Vagina (tissue), 2 donors: ENCODE measurements around the gene WNT4. TPM values are rescaled to one million over a fixed set of nuclear protein-coding genes. Genes with fewer than 3 reads are reported as not detected.
A peak's percentile ranks its signal among the peaks of the same experiment; 100 is the strongest.

Source experiments
- DNase-seq, 2 donors: peaks; one replicate each; pipeline ENCODE4 v3.0.0-alpha.2; 2017; ENCODE audit errors: extremely low spot score in 2 of 2
- H3K27ac ChIP-seq: fragments of 200-600 bp; sonication (generic); one replicate; pipeline ENCODE4 v1.5.1; 2019
- H3K27me3 ChIP-seq: fragments of 200-600 bp; sonication (generic); one replicate; pipeline ENCODE4 v1.5.1; 2019
- H3K36me3 ChIP-seq, 2 donors: fragments of 200-600 bp; sonication (generic); one replicate each; pipeline ENCODE4 v1.5.1; 2017 to 2019
- H3K4me1 ChIP-seq: fragments of 200-600 bp; sonication (generic); one replicate; pipeline ENCODE4 v1.5.1; 2019
- H3K4me3 ChIP-seq, 2 donors: fragments of 200-600 bp; sonication (generic); 1 replicate in 1 of 2; 2 replicates in 1 of 2; pipeline ENCODE4 v1.5.1; 2016 to 2019
- H3K9me3 ChIP-seq: fragments of 200-600 bp; sonication (generic); one replicate; pipeline ENCODE4 v1.5.1; 2019
- CTCF ChIP-seq, 3 experiments: fragments of 450-650 bp in 2 of 3; fragments of 200-600 bp in 1 of 3; sonication (generic) in 1 of 3; IDR thresholded peaks; one replicate each; pipeline ENCODE4 v1.5.1; 2017 to 2019; ENCODE audit warnings: antibody characterized with exemption in 3 of 3, mild to moderate bottlenecking in 2 of 3, moderate library complexity in 2 of 3
- POLR2A ChIP-seq, 2 donors: fragments of 450-650 bp; IDR thresholded peaks; one replicate each; pipeline ENCODE4 v1.6.1; 2017; ENCODE audit warnings: antibody characterized with exemption in 2 of 2, mild to moderate bottlenecking in 2 of 2, moderate library complexity in 2 of 2
- POLR2AphosphoS5 ChIP-seq, 2 donors: sonication (generic); formaldehyde crosslinking; IDR thresholded peaks; one replicate each; pipeline ENCODE4 v1.9.0; 2017; ENCODE audit warnings: antibody characterized with exemption in 2 of 2, mild to moderate bottlenecking in 2 of 2, low read depth in 1 of 2; ENCODE audit not compliant: insufficient read depth in 1 of 2
- intact Hi-C: fragments of 100-400 bp; cut with DNase I; formaldehyde crosslinking; loops from one replicate; pipeline ENCODE4 v1.15.1; 2023
- total RNA-seq: library from RNA; depleted of rRNA; stranded (reverse); fragments of >200 nt; gene quantifications from one replicate; pipeline ENCODE4 v1.2.3, GENCODE V29; 2016

WNT4 gene
- total RNA-seq, 1 donor from 2014 or later = 5.2 TPM

GRCh38 chr1:22108339-22109105 lies 34.4 kb downstream of the WNT4 start:
- H3K27ac ChIP-seq = peak overlapping the region; percentile 24
- H3K36me3 ChIP-seq = peaks cover 0 to 13% of the 10 kb centered on the region in 2 donors
- intact Hi-C loops = no loop called here
- TF ChIP-seq POLR2A (IDR thresholded peaks at IDR 0.05) (no peak), POLR2AphosphoS5 (IDR thresholded peaks at IDR 0.05; ENCODE audit: insufficient read depth in 1 of 2, low read depth in 1 of 2) (peak in 1 of 2 donors; percentile 32), CTCF (IDR thresholded peaks at IDR 0.05) (no peak)
- no peaks in the 10 kb centered on the region for H3K27me3 ChIP-seq
- H3K9me3 ChIP-seq = no peaks in the 10 kb centered on the region
- H3K4me1 ChIP-seq = peaks cover 50% of the 10 kb centered on the region
- no peak for DNase-seq
- no peak overlapping the region for H3K4me3 ChIP-seq

GRCh38 chr1:22107126-22107525 lies 35.8 kb downstream of the WNT4 start:
- H3K9me3 ChIP-seq = no peaks in the 10 kb centered on the region
- intact Hi-C loops = no loop called here
- peaks cover 0 to 5% of the 10 kb centered on the region in 2 donors for H3K36me3 ChIP-seq
- no peak for TF ChIP-seq POLR2AphosphoS5 (IDR thresholded peaks at IDR 0.05; ENCODE audit: insufficient read depth in 1 of 2, low read depth in 1 of 2)
- no peak for TF ChIP-seq CTCF (IDR thresholded peaks at IDR 0.05)
- no peak for TF ChIP-seq POLR2A (IDR thresholded peaks at IDR 0.05)
- H3K27me3 ChIP-seq = no peaks in the 10 kb centered on the region
- H3K4me1 ChIP-seq = peaks cover 45% of the 10 kb centered on the region
- H3K4me3 ChIP-seq = no peak overlapping the region
- no peak overlapping the region for H3K27ac ChIP-seq
- no peak for DNase-seq

GRCh38 chr1:22105611-22106207 lies 37.2 kb downstream of the WNT4 start:
- DNase-seq = no peak
- TF ChIP-seq POLR2A (IDR thresholded peaks at IDR 0.05) (no peak), CTCF (IDR thresholded peaks at IDR 0.05) (peak in 2 of 3 experiments; percentile 26 to 65)
- Histone ChIP-seq H3K27ac (no peak overlapping the region), H3K4me1 (peaks cover 36% of the 10 kb centered on the region), H3K4me3 (no peak overlapping the region), H3K36me3 (peaks cover 0 to 5% of the 10 kb centered on the region in 2 donors), H3K9me3 (no peaks in the 10 kb centered on the region), H3K27me3 (no peaks in the 10 kb centered on the region)
- intact Hi-C loops = no loop called here

- peaks cover 0 to 5% of the 10 kb centered on the region in 2 donors for H3K36me3 ChIP-seq
- no peaks in the 10 kb centered on the region for H3K27me3 ChIP-seq
- no peak overlapping the region for H3K27ac ChIP-seq
- no peaks in the 10 kb centered on the region for H3K9me3 ChIP-seq
- peaks cover 41% of the 10 kb centered on the region for H3K4me1 ChIP-seq
- TF ChIP-seq CTCF (IDR thresholded peaks at IDR 0.05) (no peak), POLR2A (IDR thresholded peaks at IDR 0.05) (no peak), POLR2AphosphoS5 (IDR thresholded peaks at IDR 0.05; ENCODE audit: insufficient read depth in 1 of 2, low read depth in 1 of 2) (no peak)
- no peak for DNase-seq
- intact Hi-C loops = no loop called here
- H3K4me3 ChIP-seq = no peak overlapping the region
Measured at GRCh38 chr1:22104865-22105437, 37.9 kb downstream of the WNT4 start.

GRCh38 chr1:22104094-22104493 lies 38.8 kb downstream of the WNT4 start:
- Histone ChIP-seq H3K36me3 (peaks cover 0 to 5% of the 10 kb centered on the region in 2 donors), H3K27ac (no peak overlapping the region), H3K9me3 (no peaks in the 10 kb centered on the region), H3K4me1 (peaks cover 34% of the 10 kb centered on the region), H3K4me3 (no peak overlapping the region), H3K27me3 (no peaks in the 10 kb centered on the region)
- intact Hi-C loops = no loop called here
- no peak for TF ChIP-seq POLR2AphosphoS5 (IDR thresholded peaks at IDR 0.05; ENCODE audit: insufficient read depth in 1 of 2, low read depth in 1 of 2)
- no peak for TF ChIP-seq POLR2A (IDR thresholded peaks at IDR 0.05)
- no peak for TF ChIP-seq CTCF (IDR thresholded peaks at IDR 0.05)
- DNase-seq = no peak
